HEK293 (cell line): Measurements from ENCODE around the gene ENOX2.

Experiments
- CTCF ChIP-seq: fragments of 450-650 bp; formaldehyde crosslinking; IDR thresholded peaks from 2 replicates; pipeline ENCODE4 v1.5.1; 2016; ENCODE audit warnings: missing biosample characterization, missing genetic modification characterization
- TCF7L2 ChIP-seq: IDR thresholded peaks from 2 replicates; pipeline ENCODE4 v1.6.1; 2011; ENCODE audit warnings: low read depth, mild to moderate bottlenecking, inconsistent platforms, low read length, moderate library complexity, borderline replicate concordance
- YY1 ChIP-seq: fragments of 450-650 bp; formaldehyde crosslinking; IDR thresholded peaks from 2 replicates; pipeline ENCODE4 v1.5.1; 2018; ENCODE audit warnings: missing biosample characterization, missing genetic modification characterization
- ZBTB20 ChIP-seq: fragments of 450-650 bp; formaldehyde crosslinking; IDR thresholded peaks from 2 replicates; pipeline ENCODE4 v1.5.1; 2016; ENCODE audit warnings: missing biosample characterization, missing genetic modification characterization
- ZFP41 ChIP-seq: fragments of 450-650 bp; formaldehyde crosslinking; IDR thresholded peaks from 2 replicates; pipeline ENCODE4 v1.5.1; 2016; ENCODE audit warnings: missing biosample characterization, missing genetic modification characterization, borderline replicate concordance
- ZNF184 ChIP-seq: fragments of 450-650 bp; IDR thresholded peaks from 2 replicates; pipeline ENCODE4 v1.5.1; 2018; ENCODE audit warnings: missing biosample characterization, mild to moderate bottlenecking, missing genetic modification characterization
- ZNF24 ChIP-seq: fragments of 450-650 bp; formaldehyde crosslinking; IDR thresholded peaks from 2 replicates; pipeline ENCODE4 v1.5.1; 2016; ENCODE audit warnings: missing biosample characterization, missing genetic modification characterization
- ZNF274 ChIP-seq, 2 experiments: fragments of 200-500 bp in 1 of 2; fragments of 450-650 bp in 1 of 2; sonication (Bioruptor generic) in 1 of 2; formaldehyde crosslinking in 1 of 2; IDR thresholded peaks; 2 replicates each; pipeline versions ENCODE4 v1.5.1 to v1.6.1; 2014 to 2016; ENCODE audit warnings: borderline replicate concordance in 1 of 2, inconsistent platforms in 1 of 2, low read length in 1 of 2, missing biosample characterization in 1 of 2, missing genetic modification characterization in 1 of 2
- ZNF280C ChIP-seq: fragments of 450-650 bp; formaldehyde crosslinking; IDR thresholded peaks from 2 replicates; pipeline ENCODE4 v1.5.1; 2016; ENCODE audit warnings: missing biosample characterization, missing genetic modification characterization
- ZNF670 ChIP-seq: fragments of 450-650 bp; formaldehyde crosslinking; IDR thresholded peaks from 2 replicates; pipeline ENCODE4 v1.5.1; 2016; ENCODE audit warnings: missing biosample characterization, missing genetic modification characterization, low read depth
- ZNF837 ChIP-seq: fragments of 450-650 bp; formaldehyde crosslinking; IDR thresholded peaks from 2 replicates; pipeline ENCODE4 v1.5.1; 2016; ENCODE audit warnings: missing biosample characterization, missing genetic modification characterization
- TF ChIP-seq, protein P1 (sequence below): fragments of 450-650 bp; formaldehyde crosslinking; IDR thresholded peaks from 2 replicates; pipeline ENCODE4 v1.5.1; 2016; ENCODE audit warnings: missing biosample characterization, missing genetic modification characterization

GRCh38 chrX:130825525-130825924 lies 77.5 kb downstream of the ENOX2 start:
- TF ChIP-seq ZNF837 (tag by site-specific recombination): no peak
- TF ChIP-seq, protein P1, sequence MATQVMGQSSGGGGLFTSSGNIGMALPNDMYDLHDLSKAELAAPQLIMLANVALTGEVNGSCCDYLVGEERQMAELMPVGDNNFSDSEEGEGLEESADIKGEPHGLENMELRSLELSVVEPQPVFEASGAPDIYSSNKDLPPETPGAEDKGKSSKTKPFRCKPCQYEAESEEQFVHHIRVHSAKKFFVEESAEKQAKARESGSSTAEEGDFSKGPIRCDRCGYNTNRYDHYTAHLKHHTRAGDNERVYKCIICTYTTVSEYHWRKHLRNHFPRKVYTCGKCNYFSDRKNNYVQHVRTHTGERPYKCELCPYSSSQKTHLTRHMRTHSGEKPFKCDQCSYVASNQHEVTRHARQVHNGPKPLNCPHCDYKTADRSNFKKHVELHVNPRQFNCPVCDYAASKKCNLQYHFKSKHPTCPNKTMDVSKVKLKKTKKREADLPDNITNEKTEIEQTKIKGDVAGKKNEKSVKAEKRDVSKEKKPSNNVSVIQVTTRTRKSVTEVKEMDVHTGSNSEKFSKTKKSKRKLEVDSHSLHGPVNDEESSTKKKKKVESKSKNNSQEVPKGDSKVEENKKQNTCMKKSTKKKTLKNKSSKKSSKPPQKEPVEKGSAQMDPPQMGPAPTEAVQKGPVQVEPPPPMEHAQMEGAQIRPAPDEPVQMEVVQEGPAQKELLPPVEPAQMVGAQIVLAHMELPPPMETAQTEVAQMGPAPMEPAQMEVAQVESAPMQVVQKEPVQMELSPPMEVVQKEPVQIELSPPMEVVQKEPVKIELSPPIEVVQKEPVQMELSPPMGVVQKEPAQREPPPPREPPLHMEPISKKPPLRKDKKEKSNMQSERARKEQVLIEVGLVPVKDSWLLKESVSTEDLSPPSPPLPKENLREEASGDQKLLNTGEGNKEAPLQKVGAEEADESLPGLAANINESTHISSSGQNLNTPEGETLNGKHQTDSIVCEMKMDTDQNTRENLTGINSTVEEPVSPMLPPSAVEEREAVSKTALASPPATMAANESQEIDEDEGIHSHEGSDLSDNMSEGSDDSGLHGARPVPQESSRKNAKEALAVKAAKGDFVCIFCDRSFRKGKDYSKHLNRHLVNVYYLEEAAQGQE: no peak
- TF ChIP-seq ZBTB20 (tag by site-specific recombination): no peak
- no peak for TF ChIP-seq ZNF274 (IDR thresholded peaks at IDR 0.05; ENCODE audit: low read length)
- TF ChIP-seq ZNF274 (tag by site-specific recombination; IDR thresholded peaks at IDR 0.05; ENCODE audit: borderline replicate concordance): no peak
- TF ChIP-seq YY1 (tag by site-specific recombination): no peak
- no peak for TF ChIP-seq ZNF24 (tag by site-specific recombination)
- no peak for TF ChIP-seq TCF7L2
- no peak for TF ChIP-seq CTCF (tag by site-specific recombination)
- TF ChIP-seq ZNF670 (tag by site-specific recombination): no peak
- no peak for TF ChIP-seq ZFP41
- TF ChIP-seq ZNF184 (tag by site-specific recombination): no peak
- no peak for TF ChIP-seq ZNF280C (tag by site-specific recombination)
